Muscle of arm (tissue), 12 donors: ENCODE measurements around the gene ST7. TPM values are rescaled to one million over a fixed set of nuclear protein-coding genes. Genes with fewer than 3 reads are reported as not detected.

Experiments
- DNase-seq: peaks from one replicate; pipeline ENCODE4 v3.0.0-alpha.2; 2013
- polyA plus RNA-seq, 12 donors: library from polyadenylated mRNA; unstranded; fragments of 120-200 nt; gene quantifications; one replicate each; pipeline ENCODE4 v1.2.1, GENCODE V29; 2013; ENCODE audit not compliant: insufficient read length in 12 of 12

Gene ST7
- polyA plus RNA-seq, 12 donors, result 16.0 to 22.8 (median 19.6) TPM; not detected in 1

- no peak for DNase-seq
Observed at GRCh38 chr7:117264716-117265115, 311.4 kb downstream of the ST7 start.

- no peak for DNase-seq
Observed at GRCh38 chr7:117269417-117269816, 316.1 kb downstream of the ST7 start.

GRCh38 chr7:117269886-117270285 is 316.6 kb downstream of the ST7 start:
- DNase-seq, result no peak

GRCh38 chr7:117270371-117270770 is 317.1 kb downstream of the ST7 start:
- no peak for DNase-seq

GRCh38 chr7:117271566-117271965 is 318.3 kb downstream of the ST7 start:
- DNase-seq, result no peak

GRCh38 chr7:117272017-117272759 is 318.9 kb downstream of the ST7 start:
- DNase-seq, result no peak

GRCh38 chr7:117273325-117273724 is 320.0 kb downstream of the ST7 start:
- DNase-seq, result no peak

- no peak for DNase-seq
Observed at GRCh38 chr7:117273814-117274225, 320.5 kb downstream of the ST7 start.

GRCh38 chr7:117274951-117275350 is 321.6 kb downstream of the ST7 start:
- no peak for DNase-seq

GRCh38 chr7:117277576-117277975 is 324.3 kb downstream of the ST7 start:
- no peak for DNase-seq

- no peak for DNase-seq
Observed at GRCh38 chr7:117278040-117278439, 324.7 kb downstream of the ST7 start.

GRCh38 chr7:117279203-117279602 is 325.9 kb downstream of the ST7 start:
- DNase-seq, result no peak

Other genes starting within 250 kb of the ST7 start
- gene CAPZA2, start 90.9 kb upstream of the ST7 start, polyA plus RNA-seq, result 100 to 1,000 TPM in 11 of 12 donors, not detected in 1; 123 to 279 (median 227) TPM